GM12892 (cell line): ENCODE results near the gene CTSD.
"Not testable (repeated sequence)": the region's sequence is repeated elsewhere in the genome, so short reads cannot be mapped to it uniquely, and the experiment has no call there.

Source experiments
- DNase-seq: peaks from one replicate; pipeline ENCODE4 v3.0.0; 2011; ENCODE audit not compliant: insufficient read length
- FAIRE-seq: peaks from 2 replicates; lab custom pipeline; 2011; peaks lifted over from hg19 to GRCh38; lab: Jason Lieb, UNC
- POLR2A ChIP-seq: IDR thresholded peaks from 2 replicates; pipeline ENCODE4 v1.6.1; 2011; ENCODE audit warnings: low read depth, low read length, control low read depth
- POLR2AphosphoS5 ChIP-seq: IDR thresholded peaks from 2 replicates; pipeline ENCODE4 v1.6.1; 2011; ENCODE audit warnings: low read depth, low read length, control low read depth
- TAF1 ChIP-seq: IDR thresholded peaks from 2 replicates; pipeline ENCODE4 v1.6.1; 2011; ENCODE audit warnings: low read depth, mild to moderate bottlenecking, control low read depth, low read length, borderline replicate concordance

The CTSD gene

DNA sequence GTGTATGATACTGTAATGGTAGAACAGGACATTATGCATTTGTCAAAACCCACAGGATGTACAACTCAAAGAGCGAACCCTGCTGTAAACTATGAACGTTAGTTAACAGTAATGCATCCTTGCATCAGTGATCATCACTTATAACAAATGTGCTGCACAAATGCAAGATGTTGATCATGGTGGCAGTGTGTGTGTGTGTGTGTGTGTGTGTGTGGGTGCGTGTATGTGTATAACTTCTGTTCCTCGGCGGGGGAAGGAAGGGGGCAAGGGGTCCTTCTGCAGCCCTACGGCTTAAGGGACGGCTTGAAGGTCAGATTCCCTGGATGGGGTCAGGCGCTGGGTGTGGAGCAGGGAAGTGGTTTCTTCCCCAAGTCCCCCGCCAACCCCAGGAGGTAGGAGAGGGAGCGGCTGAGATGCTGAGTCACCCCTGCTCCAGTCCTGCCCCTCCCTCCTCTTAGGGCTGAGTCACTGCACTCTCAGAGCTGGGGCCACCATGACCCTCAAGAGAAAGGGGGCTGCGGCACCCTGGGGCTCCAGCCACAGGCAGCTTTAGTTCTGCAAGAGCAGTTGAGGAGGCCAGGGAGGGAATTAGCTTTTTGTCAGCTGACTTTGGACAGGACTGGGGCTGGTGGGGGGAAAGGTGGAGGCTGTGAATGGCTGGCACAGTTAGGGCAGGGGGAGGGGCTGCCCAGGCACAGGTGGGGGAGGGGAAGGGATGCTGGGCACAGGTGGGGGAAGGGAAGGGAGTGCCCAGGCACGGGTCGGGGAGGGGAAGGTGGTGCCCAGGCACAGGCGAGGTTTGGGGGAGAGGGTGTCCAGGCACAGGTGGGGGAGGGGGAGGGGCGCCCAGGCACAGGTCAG, 8.8 kb upstream of the CTSD start:
- TF ChIP-seq POLR2A (no peak), POLR2AphosphoS5 (no peak), TAF1 (no peak)
- FAIRE-seq (no peak), DNase-seq (peak; percentile 42)

DNA sequence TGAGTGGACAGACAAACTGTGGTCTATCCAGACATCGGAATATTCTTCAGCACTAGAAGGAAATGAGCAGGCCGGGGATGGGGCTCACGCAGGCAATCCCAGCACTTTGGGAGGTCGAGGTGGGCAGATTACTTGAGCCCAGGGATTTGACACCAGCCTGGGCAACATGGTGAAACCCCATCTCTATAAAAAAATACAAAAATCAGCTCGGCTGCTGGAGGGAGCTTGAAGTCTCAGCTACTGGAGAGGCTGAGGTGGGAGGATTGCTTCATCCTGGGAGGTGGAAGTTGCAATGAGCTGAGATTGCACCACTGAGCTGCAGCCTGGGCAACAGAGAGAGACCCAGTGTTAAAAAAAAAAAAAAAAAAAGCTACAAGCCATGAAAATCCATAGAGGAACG, 8.0 kb upstream of the CTSD start:
- no peak for DNase-seq
- no peak for FAIRE-seq
- TF ChIP-seq POLR2AphosphoS5 = no peak

GRCh38 chr11:1771273-1771672, 7.5 kb upstream of the CTSD start:
- FAIRE-seq = no peak
- TF ChIP-seq POLR2A = no peak
- no peak for TF ChIP-seq TAF1
- TF ChIP-seq POLR2AphosphoS5 = no peak

GRCh38 chr11:1770528-1770927, 6.8 kb upstream of the CTSD start:
- DNase-seq (no peak), FAIRE-seq (no peak)
- TF ChIP-seq POLR2AphosphoS5 = no peak
- no peak for TF ChIP-seq TAF1
- TF ChIP-seq POLR2A = no peak

More at GRCh38 chr11:1771273-1771672, 7.5 kb upstream of the CTSD start:
- DNase-seq = no peak

- DNase-seq = no peak
- TF ChIP-seq POLR2A (no peak), POLR2AphosphoS5 (no peak)
- FAIRE-seq = no peak
Observed at GRCh38 chr11:1770061-1770460, 6.3 kb upstream of the CTSD start.

DNA sequence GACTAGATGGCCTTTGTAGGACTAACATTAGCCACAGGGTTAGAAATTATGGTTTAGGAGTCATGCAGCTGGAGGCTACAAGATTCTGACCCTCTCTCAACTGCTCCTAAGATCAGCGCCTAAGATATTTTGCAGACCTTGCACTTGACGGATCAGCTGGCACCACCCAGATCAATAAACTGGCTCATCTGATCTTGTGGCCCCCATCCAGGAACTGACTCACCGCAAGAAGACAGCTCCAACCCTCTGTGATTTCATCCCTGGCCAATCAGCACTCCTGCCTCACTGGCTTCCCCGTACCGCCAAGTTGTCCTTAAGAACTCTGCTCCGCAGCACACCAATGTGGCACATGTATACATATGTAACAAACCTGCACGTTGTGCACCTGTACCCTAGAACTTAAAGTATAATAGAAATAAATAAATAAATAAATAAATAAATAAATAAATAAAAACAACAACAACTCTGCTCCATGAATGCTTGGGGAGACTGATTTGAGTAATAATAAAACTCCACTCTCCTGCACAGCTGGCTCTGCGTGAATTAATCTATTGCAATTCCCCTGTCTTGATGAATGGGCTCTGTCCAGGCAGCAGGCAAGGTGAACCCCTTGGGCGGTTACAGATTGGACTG, 5.7 kb upstream of the CTSD start:
- DNase-seq, FAIRE-seq: not testable (repeated sequence)

DNA sequence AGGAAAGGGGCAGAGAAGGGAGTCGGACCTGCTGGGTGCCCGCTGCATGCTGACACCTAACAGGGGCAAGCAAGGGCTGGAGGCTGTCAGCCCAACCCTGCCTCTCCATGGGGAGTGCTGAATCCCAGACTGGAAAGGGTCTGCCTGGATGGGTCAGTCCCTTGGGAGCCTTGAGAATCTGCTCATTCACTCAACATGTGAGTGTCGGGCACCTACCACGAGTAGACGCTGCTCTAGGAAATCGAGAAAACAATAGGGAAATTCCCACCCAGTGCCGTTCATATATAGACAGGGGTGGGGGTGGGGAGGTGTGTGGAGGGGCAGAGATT, 4.4 kb upstream of the CTSD start:
- TF ChIP-seq POLR2A (no peak), TAF1 (no peak), POLR2AphosphoS5 (no peak)
- DNase-seq = peak; percentile 26
- FAIRE-seq = no peak

DNA sequence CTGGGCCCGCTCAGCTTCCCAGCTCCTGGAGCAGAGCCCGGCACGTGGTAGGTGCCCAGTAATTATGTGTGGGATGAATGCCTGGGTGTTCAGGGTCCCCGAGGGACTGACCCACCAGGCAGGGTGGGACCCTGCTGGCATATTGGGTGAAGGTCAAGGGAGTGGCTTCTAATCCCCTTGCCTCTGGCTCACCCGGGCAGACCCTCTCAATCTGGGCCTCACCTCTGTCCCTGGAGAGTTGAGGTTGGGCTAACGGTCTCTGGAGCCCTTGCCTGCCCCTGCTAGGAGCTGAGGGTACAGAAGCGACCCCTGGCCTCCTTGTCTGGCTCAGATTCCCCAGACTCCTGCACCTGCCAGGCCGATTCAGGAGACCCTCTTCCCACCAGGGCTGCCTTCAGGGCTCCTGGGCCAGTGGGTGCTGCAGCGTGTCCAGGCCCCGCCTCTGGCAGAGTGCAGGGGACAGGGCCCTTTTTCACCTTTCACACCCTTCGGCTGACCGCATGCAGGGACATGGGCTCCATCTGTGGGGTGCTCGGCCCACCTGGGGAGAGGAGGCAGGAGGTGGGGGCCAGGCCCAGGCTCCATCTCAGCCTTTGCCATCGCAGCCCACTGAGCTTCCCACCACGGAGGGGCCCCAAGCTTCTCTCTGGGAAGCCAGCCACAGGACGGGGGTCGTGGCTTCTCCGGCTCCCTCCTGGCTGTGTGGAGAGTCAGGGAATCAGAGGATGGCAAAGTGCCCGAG, 3.8 kb upstream of the CTSD start:
- FAIRE-seq = no peak
- TF ChIP-seq TAF1 (no peak), POLR2A (no peak), POLR2AphosphoS5 (no peak)
- DNase-seq = no peak

DNA sequence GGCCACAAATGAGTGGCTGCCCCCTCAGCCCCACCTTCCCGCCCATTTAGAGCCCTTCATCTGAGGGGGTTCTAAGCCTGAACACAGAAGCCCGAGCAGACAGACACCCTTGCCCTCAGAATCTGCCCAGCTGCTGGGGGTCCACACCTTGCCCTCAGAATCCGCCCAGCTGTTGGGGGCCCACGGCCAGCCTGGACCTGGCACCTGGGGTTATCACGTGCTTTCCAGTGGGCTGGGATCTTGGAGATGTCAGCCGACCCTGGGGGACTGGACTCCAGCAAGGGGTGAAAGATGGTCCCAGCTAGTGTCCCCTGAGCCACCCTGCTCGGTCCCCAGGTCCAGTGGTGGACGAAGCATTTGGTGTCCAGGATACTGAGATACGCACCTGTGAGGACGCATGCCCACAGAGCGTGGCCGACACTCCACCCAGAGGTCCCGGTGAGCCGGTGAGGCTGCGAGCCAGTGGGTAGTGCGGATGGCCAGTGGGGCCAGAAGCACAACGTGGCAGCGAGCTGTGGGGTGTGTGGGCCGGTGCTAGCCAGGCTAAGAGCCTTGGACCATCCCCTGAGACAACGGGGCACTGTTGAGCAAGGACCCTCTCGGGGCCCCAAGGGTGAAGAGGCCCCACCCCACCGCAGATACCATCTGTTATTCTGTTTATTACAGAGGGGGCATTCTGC, 3.1 kb upstream of the CTSD start:
- DNase-seq (no peak), FAIRE-seq (no peak)
- TF ChIP-seq POLR2A (no peak), TAF1 (no peak), POLR2AphosphoS5 (no peak)

- TF ChIP-seq POLR2A (no peak), TAF1 (no peak), POLR2AphosphoS5 (no peak)
- no peak for DNase-seq
- no peak for FAIRE-seq
Observed at GRCh38 chr11:1765871-1766718, 2.4 kb upstream of the CTSD start.

- TF ChIP-seq POLR2AphosphoS5 (no peak), TAF1 (no peak), POLR2A (no peak)
- peak; percentile 56 for DNase-seq
- no peak for FAIRE-seq
Observed at GRCh38 chr11:1763336-1763795, 361 bp downstream of the CTSD start.
